Measurements from ENCODE around the gene IFNA17. TPM values are rescaled to one million over a fixed set of nuclear protein-coding genes. Genes with fewer than 3 reads are reported as not detected.

Gene IFNA17
- total RNA-seq: not detected

GRCh38 chr9:21228122-21228521 lies at the start of gene IFNA17:
Gene IFNA17, minus strand, starts transcription at chr9:21228222. Its CDS starts 49 bp downstream, at chr9:21228173.

GRCh38 chr9:21239911-21240310 lies 11.9 kb upstream of the IFNA17 start, which contains the start of gene IFNA14:
Gene IFNA14, minus strand, starts transcription at chr9:21240005. Its CDS starts 70 bp downstream, at chr9:21239935.

GRCh38 chr9:21217211-21217610 lies 10.8 kb downstream of the IFNA17 start, which contains the start of gene IFNA16:
Gene IFNA16, minus strand, starts transcription at chr9:21217311. Its CDS starts 6 bp downstream, at chr9:21217305.

GRCh38 chr9:21207043-21207442 lies 21.0 kb downstream of the IFNA17 start, which contains the start of gene IFNA10:
Gene IFNA10, minus strand, starts transcription at chr9:21207143. Its CDS starts 46 bp downstream, at chr9:21207097.

GRCh38 chr9:21202105-21202504 lies 25.9 kb downstream of the IFNA17 start, which contains the start of gene IFNA7:
Gene IFNA7, minus strand, starts transcription at chr9:21202205. Its CDS starts 40 bp downstream, at chr9:21202165.

GRCh38 chr9:21187487-21187886 lies 40.5 kb downstream of the IFNA17 start, which contains the start of gene IFNA4:
Gene IFNA4, minus strand, starts transcription at chr9:21187587. Its CDS starts 56 bp downstream, at chr9:21187531.

Other genes starting within 250 kb of the IFNA17 start
- 2.6 TPM for gene HACD4, start 196.6 kb downstream of the IFNA17 start, total RNA-seq
- not detected for gene IFNB1, start 150.3 kb downstream of the IFNA17 start, total RNA-seq
- not detected for gene IFNW1, start 86.4 kb downstream of the IFNA17 start, total RNA-seq
- not detected for gene IFNA21, start 61.6 kb downstream of the IFNA17 start, total RNA-seq
- gene IFNA4, start 40.6 kb downstream of the IFNA17 start, total RNA-seq: not detected
- not detected for gene IFNA7, start 26.0 kb downstream of the IFNA17 start, total RNA-seq
- gene IFNA10, start 21.1 kb downstream of the IFNA17 start, total RNA-seq: not detected
- not detected for gene IFNA16, start 10.9 kb downstream of the IFNA17 start, total RNA-seq
- gene IFNA14, start 11.8 kb upstream of the IFNA17 start, total RNA-seq: not detected
- not detected for gene IFNA5, start 77.1 kb upstream of the IFNA17 start, total RNA-seq
- gene KLHL9, start 107.2 kb upstream of the IFNA17 start, total RNA-seq: 36.2 TPM
- gene IFNA6, start 122.7 kb upstream of the IFNA17 start, total RNA-seq: not detected
- gene IFNA13, start 139.8 kb upstream of the IFNA17 start, total RNA-seq: not detected
- gene IFNA2, start 157.2 kb upstream of the IFNA17 start, total RNA-seq: not detected
- not detected for gene IFNA8, start 180.9 kb upstream of the IFNA17 start, total RNA-seq
- not detected for gene IFNA1, start 212.2 kb upstream of the IFNA17 start, total RNA-seq

All from metanephros (tissue), 1 donor.